OCI-M2 (cell line): ENCODE results near the gene TTC33.
"Not testable (repeated sequence)": the region's sequence is repeated elsewhere in the genome, so short reads cannot be mapped to it uniquely, and the experiment has no call there.

Experiments used
- DNase-seq: peaks from one replicate; lab custom pipeline; 2025; ENCODE audit not compliant: unreplicated experiment; lab: John Stamatoyannopoulos, UW

The TTC33 gene

GRCh38 chr5:40680741-40681362 is 74.9 kb downstream of the TTC33 start:
- DNase-seq = no peak

DNA sequence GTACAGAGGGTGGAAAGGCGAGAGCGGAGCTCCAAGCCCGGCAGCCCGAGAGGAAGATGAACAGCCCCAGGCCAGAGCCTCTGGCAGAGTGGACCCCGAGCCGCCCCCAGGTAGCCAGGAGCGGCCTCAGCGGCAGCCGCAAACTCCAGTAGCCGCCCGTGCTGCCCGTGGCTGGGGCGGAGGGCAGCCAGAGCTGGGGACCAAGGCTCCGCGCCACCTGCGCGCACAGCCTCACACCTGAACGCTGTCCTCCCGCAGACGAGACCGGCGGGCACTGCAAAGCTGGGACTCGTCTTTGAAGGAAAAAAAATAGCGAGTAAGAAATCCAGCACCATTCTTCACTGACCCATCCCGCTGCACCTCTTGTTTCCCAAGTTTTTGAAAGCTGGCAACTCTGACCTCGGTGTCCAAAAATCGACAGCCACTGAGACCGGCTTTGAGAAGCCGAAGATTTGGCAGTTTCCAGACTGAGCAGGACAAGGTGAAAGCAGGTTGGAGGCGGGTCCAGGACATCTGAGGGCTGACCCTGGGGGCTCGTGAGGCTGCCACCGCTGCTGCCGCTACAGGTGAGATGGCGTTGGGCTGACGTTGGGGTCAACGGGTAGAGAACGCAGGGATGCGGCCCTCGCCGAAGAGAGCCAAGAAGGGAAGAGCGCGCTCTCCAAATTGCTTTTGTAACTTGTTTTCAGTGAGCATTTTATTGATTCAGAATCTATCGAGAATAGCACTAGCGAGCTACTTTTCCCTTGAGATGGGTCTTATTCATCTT is 75.7 kb downstream of the TTC33 start, which contains the start of gene PTGER4:
TSS of gene PTGER4 (plus strand) at position 3 of the 769 bp plus-strand sequence. CDS start 1,079 bp downstream, outside the sequence.
- DNase-seq = no peak

DNA sequence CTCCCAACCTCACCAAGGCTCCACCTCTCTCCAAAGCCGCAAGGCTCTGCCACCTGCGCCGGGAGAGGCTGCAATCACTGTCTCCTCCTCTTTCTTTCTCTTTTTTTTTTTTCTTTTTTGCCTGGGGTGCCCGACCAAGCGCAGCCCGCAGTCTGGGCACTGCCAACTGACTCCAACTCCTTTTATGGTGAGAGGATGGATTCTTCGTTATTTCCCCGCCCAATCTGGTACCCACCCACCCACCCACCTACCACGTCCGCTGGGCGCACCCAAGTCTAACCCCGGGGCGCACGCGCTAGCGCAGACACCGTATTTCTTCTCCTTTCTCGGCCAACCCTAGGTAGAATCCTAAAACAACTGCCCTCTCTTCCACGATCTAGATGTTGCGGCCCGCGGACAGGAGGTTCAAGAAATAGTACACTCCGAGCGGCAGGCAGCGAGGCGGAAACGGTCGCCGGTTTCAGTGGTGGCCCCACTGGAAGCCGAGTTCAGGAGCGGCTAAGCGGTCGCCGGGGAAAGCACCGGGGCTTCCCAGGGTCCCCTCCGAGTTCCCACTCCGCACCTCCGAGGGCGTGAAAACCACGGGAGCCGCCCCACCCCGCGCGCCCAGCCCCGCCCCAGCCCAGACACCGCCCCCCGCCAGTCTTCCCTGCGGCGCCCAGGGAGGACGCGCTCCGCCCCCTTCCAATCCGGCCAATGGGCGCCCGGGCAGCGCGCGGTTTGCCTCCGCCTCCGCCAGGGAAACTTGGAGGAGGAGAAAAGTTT is 76.4 kb downstream of the TTC33 start:
- DNase-seq = no peak

- no peak for DNase-seq
These were observed 77.2 kb downstream of the TTC33 start for GRCh38 chr5:40678460-40679147.

GRCh38 chr5:40678026-40678425 is 77.7 kb downstream of the TTC33 start:
- DNase-seq = no peak

- no peak for DNase-seq
These were observed 78.3 kb downstream of the TTC33 start for GRCh38 chr5:40677456-40677855.

- no peak for DNase-seq
These were observed 79.0 kb downstream of the TTC33 start for GRCh38 chr5:40676613-40677343.

DNA sequence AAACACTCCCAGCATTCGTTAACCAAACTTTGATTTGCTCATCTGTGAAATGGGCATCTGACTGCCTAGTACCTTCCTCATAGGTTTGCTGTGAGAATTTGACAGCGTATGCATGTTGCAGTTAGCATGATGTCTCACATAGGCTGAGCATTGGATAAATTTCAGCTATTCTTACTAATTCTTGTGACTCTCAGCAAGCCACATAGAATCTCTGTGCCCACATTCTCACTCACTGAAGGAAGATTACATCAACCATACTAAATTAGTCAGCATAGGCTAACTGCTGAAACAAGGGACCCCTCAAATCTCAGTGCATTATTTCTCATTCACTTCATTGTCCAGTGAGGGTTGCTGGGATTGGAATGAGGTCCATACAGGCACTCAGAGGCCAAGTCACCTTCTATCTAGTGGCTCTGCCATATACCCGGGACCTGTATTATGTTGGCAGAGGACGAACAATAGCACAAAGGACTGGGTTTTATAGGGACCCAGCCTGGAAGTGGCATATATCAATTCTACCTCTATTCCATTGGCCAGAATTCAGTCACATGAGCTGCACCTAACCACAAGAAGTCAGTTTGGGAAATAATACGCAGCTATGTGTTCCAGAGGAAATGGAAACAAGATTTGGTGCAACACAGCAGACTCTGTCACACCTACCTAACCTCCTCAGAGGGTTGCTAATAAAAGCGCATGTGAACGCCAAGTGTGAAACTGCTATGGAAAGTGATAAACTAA is 80.2 kb downstream of the TTC33 start:
- no peak for DNase-seq

- DNase-seq = no peak
These were observed 81.0 kb downstream of the TTC33 start for GRCh38 chr5:40674661-40675235.

GRCh38 chr5:40672425-40672824 is 83.3 kb downstream of the TTC33 start:
- DNase-seq = no peak

DNA sequence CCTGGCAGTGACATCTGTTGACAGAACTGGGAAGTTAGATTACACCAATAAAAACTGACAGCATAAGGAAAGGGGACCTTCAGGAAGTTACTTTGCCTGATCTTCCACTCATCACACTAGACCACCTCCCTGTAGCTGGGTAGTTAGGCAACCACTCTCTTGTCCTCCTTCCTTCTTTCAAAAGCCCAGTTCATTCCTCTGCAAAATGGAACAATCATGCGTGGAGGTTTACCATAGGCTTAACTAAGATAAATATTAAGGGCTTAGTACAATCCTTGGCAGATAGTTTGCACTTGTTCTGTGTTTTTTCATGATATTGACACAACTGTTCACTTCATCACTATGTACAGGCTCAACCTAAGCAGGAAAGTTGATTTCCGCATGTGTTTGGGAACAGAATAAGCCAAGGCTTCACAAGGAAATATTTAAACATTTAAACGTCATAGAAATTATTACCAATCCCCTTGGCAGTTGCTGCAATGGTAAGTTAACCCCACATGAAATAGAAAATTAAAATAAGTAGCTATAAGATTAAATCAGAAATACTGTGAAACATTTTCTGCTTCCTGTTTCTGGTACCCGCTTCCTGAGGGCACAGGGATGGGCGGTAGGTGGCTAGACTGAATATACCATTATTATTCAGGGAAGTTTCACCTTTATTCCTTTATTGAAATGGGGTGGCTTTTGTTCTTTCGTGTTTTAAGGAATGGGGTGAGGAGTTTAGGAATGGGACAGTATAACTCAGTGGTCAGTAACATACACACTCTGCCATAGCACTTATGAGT is 86.0 kb downstream of the TTC33 start:
- no peak for DNase-seq

DNA sequence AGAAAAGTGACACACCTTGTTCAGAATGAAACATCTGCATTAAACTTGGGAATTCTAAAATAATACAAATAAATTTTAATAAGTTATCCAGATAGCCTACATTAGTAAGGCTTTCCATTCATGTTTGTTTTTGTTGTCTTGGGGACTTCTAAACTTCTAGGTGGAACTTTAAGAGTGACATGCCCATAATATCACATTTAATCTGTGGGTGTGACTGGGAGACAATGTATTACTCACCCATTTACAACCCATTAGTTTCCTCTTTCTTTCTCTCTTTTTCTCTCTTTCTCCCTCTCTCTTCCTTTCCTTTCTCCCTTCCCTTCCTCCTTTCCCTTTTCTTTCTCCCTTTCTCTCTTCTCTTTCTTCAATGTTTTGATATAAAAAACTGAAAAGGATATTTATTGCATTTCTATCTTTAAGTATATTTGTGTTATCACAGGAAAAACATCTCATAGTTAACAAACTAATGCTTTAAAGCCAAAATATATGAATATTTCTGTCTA is 88.5 kb downstream of the TTC33 start:
- DNase-seq = no peak

- DNase-seq = no peak
These were observed 89.1 kb downstream of the TTC33 start for GRCh38 chr5:40666657-40667056.

DNA sequence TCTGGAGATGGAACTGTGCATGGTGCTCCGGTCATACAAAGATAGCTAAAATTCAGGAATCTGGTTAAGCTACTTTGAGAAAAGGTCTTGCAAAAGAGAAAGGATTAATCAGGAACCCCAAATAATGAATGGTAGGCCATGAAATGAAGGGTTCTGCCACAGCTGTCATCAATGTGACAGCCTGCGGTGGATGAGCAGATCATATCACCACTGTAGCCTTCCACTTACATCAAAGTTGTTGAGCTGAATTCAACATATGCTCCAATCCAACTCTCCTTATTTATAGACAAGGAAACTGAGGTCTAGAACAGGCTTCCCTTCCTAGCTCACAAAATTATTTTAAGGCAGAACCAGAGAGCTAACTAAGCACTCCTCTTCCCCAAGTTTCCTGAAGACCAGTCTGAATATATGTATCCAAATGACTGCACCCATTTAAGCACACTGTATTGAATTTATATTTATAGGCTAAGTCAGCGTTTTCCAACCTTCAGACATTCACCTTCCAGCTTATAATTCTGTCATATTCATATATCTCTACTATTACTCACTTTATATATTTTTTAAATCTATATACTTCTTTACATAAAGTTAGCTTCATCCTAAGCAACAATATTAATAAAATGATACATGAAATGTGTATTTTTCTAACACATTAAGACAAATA is 90.0 kb downstream of the TTC33 start:
- DNase-seq = no peak

- DNase-seq = no peak
These were observed 95.0 kb downstream of the TTC33 start for GRCh38 chr5:40660751-40661150.

DNA sequence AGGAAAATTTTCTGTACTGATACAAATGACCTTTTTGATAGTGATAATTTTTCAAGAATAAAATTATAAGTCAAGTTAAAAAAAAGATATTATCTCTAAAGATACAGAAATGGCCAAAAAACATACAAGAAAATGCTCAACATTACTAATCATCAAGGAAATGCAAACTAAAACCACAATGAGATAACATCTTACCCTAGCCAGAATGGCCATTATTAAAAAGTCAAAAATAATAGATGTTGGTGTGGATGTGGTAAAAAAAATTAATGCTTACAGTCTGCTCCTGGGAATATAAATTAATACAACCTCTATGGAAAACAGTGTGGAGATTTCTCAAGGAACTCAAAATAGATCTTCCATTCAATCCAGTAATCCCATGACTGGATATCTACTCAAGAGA is 99.0 kb downstream of the TTC33 start:
- DNase-seq = no peak

GRCh38 chr5:40656091-40656490 is 99.7 kb downstream of the TTC33 start:
- not testable (repeated sequence) for DNase-seq

- DNase-seq = no peak
These were observed 100.6 kb downstream of the TTC33 start for GRCh38 chr5:40655138-40655537.
